ENCODE measurements around the gene TBC1D24.
A peak's percentile ranks its signal among the peaks of the same experiment; 100 is the strongest.

The TBC1D24 gene

DNA sequence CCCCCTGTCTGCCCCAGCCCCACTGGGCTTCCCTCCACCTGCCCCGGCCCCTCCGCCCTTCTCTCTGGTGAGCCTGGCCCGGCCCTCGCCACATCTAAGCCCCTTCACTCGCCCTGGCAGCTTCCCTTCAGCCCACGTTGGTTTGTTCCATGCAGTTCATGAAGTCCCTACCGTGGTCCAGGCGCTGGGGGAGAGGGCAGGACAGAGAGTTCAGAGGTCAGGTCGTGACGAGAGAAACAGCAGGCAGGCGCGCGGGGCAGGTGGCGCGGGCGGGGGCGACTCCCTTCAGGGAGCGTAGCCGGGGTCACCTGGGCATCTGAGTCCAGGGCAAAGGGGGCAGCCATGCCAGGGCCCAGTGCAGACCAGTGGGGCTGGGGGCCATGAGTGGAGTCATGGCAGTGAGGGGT is 23.9 kb upstream of the TBC1D24 start:
- DNase-seq: no peak

DNA sequence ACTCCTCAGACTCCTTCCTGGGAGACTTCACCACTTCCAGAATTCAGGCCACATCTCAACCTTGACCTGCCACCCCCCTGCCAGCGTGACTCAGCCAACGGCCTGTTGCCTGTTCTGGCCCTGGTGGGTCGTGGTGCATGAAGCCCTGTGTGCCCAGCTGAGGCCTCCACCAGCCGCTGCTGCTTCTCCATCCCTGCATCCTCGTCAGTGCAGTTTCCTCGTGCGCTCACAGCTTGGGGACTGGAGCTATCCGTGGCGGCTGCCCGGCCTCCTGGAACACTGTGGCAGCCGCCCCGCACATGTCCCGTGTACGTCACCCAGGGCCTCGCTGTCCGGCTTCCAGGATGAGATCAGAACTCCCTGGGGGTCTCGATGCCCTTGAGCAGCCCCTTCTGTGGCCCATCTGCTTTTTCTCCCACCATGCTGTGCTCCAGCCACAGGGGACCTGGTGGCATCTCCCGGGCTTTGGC is 23.0 kb upstream of the TBC1D24 start:
- DNase-seq: no peak

DNA sequence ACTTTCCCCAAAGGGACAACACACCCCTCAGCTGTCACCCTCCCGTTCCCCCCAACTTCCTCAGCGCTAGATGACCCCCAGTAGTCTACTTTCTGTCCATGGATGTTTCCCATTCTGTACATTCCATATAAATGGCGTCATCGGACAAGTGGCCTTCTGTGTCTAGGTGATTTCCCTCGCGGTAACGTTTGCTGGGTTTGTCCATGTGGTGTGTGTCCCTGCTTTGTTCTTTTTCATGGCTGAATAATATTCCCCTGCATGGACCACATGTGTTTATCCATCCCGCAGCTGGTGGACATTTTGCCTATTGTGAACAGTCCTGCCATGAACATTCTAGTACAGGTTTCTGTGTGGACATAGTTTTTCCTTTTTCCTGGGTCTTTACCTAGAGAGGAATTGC is 22.3 kb upstream of the TBC1D24 start:
- DNase-seq: no peak

DNA sequence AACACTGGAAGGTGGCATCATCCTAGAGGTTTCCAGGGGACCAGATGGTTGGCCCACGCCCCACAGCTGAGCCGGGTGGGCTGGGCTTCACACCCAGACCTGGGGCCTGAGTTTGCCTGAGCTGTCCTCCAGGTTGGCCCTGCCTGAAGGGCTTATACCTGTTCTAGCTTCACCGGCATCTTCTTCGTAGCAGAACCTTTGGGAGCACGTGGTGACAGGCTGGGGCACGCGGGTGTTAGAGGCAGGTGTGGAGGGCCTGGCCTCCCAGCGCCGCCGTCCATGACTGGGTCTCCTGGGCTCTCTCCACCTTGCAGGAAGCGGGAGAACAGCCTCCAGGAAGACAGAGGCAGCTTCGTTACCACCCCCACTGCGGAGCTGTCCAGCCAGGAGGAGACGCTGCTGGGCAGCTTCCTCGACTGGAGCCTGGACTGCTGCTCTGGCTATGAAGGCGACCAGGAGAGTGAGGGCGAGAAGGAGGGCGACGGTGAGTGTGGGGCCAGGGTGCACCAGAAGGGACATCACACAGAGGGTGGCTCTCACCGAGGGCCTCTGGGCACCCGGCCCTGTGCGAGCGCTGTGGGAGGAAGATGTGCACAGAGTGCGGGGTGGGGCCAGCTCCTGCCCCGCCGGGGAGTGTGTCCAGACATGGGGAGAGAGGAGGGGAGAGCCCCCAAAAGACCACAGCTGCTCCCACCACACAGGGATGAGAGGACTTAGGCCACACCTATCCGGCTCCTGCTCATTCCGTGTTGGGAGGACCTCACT is 19.7 kb upstream of the TBC1D24 start:
- no peak for DNase-seq

DNA sequence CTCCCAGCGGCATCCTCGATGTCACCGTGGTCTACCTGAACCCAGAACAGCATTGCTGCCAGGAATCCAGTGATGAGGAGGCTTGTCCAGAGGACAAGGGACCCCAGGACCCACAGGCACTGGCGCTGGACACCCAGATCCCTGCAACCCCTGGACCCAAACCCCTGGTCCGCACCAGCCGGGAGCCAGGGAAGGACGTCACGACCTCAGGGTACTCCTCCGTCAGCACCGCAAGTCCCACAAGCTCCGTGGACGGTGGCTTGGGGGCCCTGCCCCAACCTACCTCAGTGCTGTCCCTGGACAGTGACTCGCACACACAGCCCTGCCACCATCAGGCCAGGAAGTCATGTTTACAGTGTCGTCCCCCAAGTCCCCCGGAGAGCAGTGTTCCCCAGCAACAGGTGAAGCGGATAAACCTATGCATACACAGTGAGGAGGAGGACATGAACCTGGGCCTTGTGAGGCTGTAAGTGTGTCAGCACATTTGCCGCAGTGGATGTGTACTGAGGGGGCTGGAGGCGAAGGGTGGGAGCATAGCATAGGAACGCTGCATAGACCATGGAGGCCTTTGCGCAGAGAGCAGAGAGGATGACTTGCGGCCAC is 18.3 kb upstream of the TBC1D24 start:
- DNase-seq: no peak

DNA sequence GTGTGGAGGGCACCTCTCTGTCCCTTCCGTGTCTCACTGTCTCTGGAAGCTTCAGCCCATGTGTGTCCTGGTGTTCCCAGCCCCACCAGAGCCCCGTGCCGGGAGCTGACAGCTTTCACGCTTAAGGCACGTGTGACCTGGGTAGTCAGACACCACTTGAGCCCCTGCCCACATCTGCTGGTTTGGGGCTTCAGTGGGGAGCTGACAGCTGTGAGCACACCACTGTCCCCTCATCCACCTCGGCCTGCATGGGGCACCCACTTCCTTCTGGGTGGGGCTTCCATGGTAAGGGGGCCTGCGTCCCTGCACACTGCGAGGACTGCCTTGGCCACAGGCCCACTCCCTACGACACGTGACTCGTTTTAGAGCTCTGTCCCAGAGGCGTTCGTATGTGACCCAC is 17.7 kb upstream of the TBC1D24 start:
- DNase-seq: no peak

DNA sequence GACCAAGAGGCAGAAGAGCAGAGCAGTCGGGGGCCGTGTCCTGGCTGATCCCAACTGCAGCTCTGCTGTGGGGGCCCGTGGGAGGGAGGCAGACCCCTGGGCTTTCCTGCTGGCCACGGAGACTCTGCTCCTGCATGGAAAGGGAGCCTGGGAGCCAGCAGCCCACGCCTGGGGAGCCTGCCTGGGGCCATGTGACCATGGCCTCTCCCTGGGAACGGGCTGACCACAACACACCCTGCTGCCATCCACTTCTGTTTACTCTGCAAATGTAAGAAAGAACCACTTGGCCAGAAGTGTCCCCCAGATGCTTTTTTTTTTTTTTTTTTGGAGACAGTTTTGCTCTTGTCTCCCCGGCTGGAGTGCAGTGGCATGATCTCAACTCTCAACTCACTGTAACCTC is 17.0 kb upstream of the TBC1D24 start:
- DNase-seq: no peak

DNA sequence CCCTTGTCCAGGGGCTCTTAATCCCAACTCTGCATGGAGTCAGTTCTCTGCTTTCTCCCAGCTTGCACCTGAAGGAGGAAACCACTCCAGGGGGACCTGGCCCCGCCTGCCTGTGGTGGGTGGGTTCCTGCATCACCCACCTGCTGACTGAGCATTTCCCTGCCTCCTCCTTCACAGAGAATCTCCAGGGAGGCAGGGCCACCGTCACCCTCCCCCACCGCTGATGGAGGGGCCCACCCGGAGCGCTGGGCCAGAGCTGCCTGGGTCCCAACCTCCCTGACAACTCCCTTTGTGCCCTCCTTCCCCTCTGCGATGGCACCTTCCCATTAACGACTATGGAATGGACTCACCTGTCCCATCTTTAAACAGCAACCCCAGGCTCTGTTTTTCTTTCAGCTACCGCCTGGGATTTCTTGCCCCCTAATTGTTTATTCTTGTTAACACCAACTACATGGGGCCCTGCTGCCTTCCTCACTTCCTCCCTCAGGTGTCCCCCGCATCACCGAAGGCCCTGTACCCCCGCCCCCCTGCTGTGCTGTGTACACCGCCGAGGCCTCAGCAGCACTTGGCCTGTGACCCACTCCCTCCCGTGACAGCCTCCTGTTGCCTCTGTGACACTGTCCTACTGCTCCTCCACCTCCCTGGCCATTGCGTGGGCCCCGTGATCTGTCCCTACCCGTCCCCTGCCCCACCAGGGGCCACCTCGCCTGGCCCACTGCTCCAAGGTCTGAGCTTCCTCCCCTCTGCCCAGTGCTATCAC is 15.9 kb upstream of the TBC1D24 start:
- no peak for DNase-seq

DNA sequence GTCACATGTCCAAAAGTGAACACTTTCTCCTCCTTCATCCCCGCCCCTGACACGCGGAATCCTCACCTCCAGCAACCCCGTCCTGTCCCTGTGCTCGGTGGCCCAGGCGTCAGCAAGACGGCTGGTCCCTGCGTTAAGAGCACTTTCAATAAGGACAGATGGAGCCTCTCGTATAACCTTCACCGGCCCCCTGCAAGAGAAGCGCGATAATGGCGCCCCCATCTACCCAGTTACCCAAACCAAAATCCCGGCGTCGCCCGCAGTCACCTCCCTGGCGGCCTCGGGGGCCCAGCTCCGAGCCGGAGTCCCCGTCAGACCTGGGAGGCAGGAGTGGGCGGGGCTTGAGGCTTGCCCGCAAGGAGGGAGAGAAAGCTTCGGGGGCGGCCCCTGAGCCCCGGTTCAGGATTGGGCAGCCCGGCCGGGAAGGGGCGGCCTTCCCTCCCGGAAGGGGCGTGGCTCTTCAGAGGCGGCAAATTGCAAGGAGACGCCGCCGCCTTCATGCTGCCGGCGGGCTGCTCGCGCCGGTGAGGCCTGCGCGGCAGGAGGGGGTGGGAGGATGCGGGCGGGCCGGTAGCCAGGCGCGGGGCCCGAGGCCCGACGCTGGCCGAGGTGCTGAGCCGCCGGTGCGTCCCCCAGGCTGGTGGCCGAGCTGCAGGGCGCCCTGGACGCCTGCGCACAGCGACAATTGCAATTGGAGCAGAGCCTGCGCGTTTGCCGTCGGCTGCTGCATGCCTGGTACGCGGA is 15.1 kb upstream of the TBC1D24 start, which contains the start of gene TEDC2:
TSS of gene TEDC2 (plus strand) at position 463 of the 744 bp plus-strand sequence. CDS start at position 499, 36 bp downstream.
- DNase-seq: peak; percentile 100

DNA sequence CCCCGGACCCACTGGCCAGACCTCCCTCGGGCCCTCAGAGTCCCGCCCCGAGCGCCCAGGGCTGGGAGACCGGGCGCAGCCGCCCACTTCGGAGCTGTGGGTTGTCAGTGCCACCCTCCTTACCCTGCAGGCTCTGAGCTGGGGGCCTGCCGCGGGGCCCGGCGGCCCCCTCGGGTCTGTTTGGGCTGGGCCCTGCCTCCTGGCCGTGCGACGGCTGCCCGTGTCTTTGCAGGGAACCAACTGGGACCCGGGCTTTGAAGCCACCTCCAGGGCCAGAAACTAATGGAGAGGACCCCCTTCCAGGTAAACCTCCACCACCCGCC is 14.6 kb upstream of the TBC1D24 start:
- DNase-seq: no peak

DNA sequence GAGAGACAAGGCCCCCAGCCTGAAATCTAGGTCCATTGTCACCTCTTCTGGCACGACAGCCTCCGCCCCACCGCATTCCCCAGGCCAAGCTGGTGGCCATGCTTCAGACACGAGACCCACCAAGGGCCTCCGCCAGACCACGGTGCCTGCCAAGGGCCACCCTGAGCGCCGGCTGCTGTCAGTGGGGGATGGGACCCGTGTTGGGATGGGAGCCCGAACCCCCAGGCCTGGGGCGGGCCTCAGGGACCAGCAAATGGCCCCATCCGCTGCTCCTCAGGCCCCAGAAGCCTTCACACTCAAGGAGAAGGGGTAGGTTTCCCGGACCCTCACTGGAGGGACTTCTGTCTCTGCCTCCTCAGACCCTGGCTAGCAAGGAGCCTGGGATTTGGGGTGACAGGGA is 14.0 kb upstream of the TBC1D24 start:
- no peak for DNase-seq

DNA sequence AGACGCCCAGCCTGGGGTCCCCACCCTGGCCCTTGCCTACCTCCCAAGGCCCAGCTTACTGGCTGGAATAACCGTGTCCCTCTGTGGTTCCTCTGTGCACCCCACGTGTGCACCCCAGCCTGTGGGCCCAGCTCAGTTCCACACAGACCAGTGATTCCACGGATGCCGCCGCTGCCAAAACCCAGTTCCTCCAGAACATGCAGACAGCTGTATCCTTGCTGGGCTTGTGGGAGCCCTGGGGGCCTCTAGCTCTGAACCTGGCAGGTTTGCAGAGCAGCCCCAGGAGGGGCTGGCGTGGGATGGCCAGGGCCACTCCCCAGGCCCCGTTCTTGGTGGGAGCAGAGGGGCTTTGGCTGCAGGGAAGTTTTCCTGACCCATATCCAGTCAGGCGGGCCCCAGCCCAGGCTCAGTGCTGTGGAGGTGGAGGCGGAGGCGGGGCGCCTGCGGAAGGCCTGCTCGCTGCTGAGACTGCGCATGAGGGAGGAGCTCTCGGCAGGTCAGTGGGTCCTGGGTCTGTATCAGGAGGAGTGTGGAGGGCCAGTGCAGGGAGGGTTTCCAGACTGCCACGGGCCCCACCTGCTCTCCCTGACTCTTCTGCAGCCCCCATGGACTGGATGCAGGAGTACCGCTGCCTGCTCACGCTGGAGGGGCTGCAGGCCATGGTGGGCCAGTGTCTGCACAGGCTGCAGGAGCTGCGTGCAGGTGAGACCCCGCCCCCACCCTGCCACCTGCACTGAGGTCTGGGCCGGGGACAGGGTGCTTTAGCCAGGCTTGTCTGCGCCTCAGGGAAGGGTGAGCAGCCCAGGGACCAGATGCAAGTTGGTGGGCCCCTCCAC is 12.7 kb upstream of the TBC1D24 start:
- no peak for DNase-seq

DNA sequence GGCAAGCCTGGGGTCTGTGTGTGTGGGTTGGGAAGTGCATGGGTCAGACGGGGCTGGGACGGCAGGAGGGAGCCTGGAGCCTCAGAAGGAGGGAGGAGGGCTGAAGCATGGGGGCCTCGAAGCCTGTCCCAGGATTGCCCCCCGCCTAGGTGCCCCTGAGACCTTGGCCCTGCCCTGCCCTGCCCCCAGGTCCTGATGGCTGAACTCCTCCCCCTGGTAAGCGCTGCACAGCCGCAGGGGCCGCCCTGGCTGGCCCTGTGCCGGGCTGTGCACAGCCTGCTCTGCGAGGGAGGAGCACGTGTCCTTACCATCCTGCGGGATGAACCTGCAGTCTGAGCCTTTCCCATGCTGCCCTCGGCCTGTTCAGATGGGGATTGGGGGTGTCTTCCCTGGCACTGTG is 10.6 kb upstream of the TBC1D24 start:
- DNase-seq: no peak

DNA sequence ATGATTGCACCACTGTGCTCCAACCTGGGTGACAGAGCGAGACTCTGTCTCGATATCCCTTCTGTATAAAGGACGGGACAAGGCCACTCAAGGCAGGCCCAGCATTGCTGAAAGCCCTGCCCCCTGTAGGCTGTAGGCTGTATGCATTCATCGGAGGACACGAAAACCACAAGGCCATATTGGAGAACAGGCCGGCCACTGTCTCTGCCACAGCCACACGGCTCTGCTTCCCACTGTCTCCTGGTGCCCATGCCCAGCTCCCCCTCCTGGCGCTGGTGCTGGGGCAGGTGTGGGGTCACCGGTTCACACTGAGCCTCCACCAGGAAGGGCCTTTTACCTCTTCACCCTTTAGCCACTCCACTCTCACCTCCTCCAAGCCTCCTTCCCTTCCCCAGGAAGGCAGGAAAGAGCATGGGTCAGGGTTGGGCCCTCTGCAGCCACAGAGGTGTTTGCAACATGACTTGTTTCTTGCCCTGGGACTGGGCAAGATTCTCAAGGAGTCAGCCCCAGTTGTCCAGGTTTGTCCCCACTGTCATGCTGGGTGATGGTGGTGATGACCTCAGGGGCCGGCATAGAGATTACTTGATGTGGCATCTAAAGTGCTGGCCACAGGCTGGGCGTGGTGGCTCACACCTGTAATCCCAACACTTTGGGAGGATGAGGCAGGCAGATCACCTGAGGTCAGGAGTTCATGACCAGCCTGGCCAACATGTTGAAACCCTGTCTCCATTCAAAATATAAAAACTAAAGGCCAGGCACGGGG is 9.1 kb upstream of the TBC1D24 start:
- no peak for DNase-seq

DNA sequence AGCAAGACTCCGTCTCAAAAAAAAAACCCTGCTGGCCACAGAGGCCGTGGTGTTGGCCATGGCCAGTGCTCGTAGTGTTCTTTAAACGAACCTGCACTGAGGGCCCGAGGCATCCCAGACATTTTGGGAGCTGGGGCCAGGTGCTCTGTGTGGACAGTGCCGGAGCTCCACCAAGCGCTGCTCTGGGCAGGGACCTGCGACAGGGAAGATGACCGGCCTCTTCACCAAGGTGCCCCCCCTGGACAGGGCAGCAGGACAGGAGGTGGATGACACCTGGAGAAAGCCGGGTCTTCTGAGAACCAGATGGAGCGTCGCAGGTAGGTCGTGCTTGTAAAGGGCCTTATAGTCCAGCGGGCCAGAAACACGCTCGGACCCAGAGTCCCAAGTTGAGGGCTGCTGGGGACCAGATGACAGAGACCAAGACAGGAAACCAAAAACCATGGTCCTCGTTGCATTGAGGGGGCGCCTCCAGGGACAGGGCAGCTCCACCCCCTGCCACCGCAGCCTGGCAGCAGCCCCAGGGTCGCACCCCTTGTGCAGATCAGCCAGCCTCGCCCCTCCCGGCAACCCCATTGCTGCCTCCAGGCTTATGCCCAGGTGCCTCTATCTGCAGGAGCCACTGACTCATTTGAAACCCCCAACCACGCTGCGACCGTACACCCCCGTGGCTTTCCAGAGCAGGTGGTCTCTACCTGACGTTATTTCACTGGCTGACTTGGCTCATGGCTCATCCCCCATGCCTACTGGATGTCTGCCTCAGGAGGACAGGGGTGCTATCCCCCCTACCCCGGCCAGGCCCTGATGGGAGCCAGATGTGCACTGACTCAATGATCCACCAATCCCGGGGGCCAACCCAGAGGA is 8.0 kb upstream of the TBC1D24 start:
- no peak for DNase-seq

DNA sequence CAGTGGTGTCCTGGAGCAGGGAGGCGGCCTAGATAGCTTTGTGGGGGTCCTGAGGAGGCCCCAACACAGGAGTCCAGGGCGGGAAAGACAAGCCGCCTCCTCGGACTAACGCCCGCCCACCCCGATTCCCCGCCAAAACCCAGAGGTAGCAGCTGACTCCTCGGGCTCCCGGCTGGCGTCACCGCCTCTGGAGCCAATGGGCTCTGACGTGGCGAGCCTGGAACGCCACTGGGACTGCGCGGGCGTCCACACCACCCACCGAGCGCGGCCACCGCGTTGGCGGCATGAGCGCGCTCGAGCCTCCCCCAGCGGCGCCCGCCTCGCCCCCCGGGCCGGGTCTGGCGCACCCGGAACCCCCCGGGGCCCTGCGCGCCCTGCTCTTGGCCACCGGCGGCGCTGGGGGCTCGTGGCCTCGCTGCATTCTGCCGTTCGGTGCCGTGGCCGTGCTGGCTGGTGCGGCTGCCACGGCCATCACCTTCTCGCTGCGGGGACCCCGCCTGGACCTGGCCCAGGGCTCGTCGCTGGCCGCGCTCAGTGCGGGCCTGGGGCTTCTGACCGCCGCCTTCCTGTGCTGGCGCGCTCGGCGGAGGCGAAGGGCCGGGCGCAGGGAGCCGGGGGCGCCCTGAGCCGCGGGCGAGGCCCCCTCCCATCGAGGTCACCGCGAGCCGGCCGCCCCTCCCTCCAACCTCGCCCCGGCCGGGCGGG is 7.2 kb upstream of the TBC1D24 start:
- DNase-seq: no peak

DNA sequence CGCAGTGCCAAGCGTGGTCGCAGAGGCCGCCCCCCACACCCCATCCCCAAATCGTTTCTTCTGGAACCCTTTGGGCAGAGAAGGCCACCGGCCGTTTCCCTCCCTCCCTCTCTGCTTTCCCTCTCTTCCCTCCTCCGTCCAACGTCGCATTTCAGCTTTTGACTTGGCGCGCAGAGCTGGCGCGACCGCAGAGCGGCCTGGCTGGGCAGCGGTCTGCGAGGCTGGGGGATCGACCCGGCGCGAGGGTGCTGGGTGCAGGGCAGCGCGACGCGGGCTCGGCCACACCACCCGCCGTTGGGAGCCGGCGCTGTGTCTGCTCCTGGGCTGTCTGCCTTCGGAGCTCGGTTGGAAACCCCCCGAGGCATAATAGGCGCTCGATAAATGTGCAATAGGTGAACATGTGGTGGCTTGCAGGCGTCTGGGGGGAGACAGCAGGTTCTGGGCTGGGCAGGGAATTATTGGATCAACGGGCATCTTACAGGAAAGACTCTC is 6.6 kb upstream of the TBC1D24 start:
- no peak for DNase-seq

DNA sequence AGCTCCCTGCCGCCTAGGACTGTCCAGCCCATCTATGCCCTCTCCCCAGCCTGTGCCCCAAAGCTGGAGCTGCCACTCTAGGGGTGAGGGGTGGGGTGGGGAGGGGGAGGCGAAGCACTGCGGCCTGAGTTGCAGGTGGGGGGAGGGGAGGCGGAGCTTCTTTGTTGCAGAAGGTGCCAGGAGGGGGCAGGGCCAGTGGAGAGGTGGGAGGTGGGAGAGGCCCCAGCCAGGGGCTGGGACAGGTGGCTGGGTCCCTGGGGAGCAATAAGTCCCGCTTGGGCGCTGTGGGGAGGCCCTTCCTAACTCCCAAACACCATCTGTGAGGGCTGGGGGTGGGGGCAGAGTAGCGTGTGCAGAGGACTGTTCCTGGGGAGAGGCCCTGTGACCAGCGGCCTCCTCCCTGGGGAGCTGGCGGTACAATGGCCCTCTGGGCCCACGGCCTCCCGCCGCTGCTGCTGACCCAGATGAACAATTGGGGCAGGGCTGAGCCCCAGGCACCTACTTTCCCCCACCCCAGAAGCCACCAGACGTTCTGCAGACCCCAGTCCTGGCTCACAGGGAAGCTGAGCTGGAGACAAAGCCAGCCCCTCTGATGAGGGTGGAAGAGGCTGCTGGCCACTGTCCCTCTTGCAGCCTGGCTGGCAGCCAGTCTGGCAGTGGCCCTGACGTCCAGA is 6.1 kb upstream of the TBC1D24 start:
- DNase-seq: no peak
